Vagina (tissue), 2 donors: Measurements from ENCODE around the gene NAGPA. TPM values are rescaled to one million over a fixed set of nuclear protein-coding genes. Genes with fewer than 3 reads are reported as not detected.

ENCODE experiments used
- DNase-seq, 2 donors: peaks; one replicate each; pipeline ENCODE4 v3.0.0-alpha.2; 2017; ENCODE audit errors: extremely low spot score in 2 of 2
- H3K27ac ChIP-seq: fragments of 200-600 bp; sonication (generic); one replicate; pipeline ENCODE4 v1.5.1; 2019
- H3K27me3 ChIP-seq: fragments of 200-600 bp; sonication (generic); one replicate; pipeline ENCODE4 v1.5.1; 2019
- H3K36me3 ChIP-seq, 2 donors: fragments of 200-600 bp; sonication (generic); one replicate each; pipeline ENCODE4 v1.5.1; 2017 to 2019
- H3K4me1 ChIP-seq: fragments of 200-600 bp; sonication (generic); one replicate; pipeline ENCODE4 v1.5.1; 2019
- H3K4me3 ChIP-seq, 2 donors: fragments of 200-600 bp; sonication (generic); 1 replicate in 1 of 2; 2 replicates in 1 of 2; pipeline ENCODE4 v1.5.1; 2016 to 2019
- H3K9me3 ChIP-seq: fragments of 200-600 bp; sonication (generic); one replicate; pipeline ENCODE4 v1.5.1; 2019
- POLR2A ChIP-seq, 2 donors: fragments of 450-650 bp; IDR thresholded peaks; one replicate each; pipeline ENCODE4 v1.6.1; 2017; ENCODE audit warnings: antibody characterized with exemption in 2 of 2, mild to moderate bottlenecking in 2 of 2, moderate library complexity in 2 of 2
- POLR2AphosphoS5 ChIP-seq, 2 donors: sonication (generic); formaldehyde crosslinking; IDR thresholded peaks; one replicate each; pipeline ENCODE4 v1.9.0; 2017; ENCODE audit warnings: antibody characterized with exemption in 2 of 2, mild to moderate bottlenecking in 2 of 2, low read depth in 1 of 2; ENCODE audit not compliant: insufficient read depth in 1 of 2
- intact Hi-C: fragments of 100-400 bp; cut with DNase I; formaldehyde crosslinking; loops from one replicate; pipeline ENCODE4 v1.15.1; 2023
- total RNA-seq: library from RNA; depleted of rRNA; stranded (reverse); fragments of >200 nt; gene quantifications from one replicate; pipeline ENCODE4 v1.2.3, GENCODE V29; 2016
- TF ChIP-seq, protein P1 (sequence below), 3 experiments: fragments of 450-650 bp in 2 of 3; fragments of 200-600 bp in 1 of 3; sonication (generic) in 1 of 3; IDR thresholded peaks; one replicate each; pipeline ENCODE4 v1.5.1; 2017 to 2019; ENCODE audit warnings: antibody characterized with exemption in 3 of 3, mild to moderate bottlenecking in 2 of 3, moderate library complexity in 2 of 3

Gene NAGPA
- total RNA-seq, 1 donor from 2014 or later = 9.8 TPM

GRCh38 chr16:5007256-5007655 lies 26.5 kb downstream of the NAGPA start:
- H3K27ac ChIP-seq = no peak overlapping the region
- no peaks in the 10 kb centered on the region for H3K36me3 ChIP-seq
- DNase-seq = no peak
- no peaks in the 10 kb centered on the region for H3K27me3 ChIP-seq
- no peaks in the 10 kb centered on the region for H3K4me1 ChIP-seq
- intact Hi-C loops = no loop called here
- TF ChIP-seq POLR2AphosphoS5 (IDR thresholded peaks at IDR 0.05; ENCODE audit: insufficient read depth in 1 of 2, low read depth in 1 of 2) (no peak), POLR2A (IDR thresholded peaks at IDR 0.05) (no peak)
- TF ChIP-seq, protein P1, sequence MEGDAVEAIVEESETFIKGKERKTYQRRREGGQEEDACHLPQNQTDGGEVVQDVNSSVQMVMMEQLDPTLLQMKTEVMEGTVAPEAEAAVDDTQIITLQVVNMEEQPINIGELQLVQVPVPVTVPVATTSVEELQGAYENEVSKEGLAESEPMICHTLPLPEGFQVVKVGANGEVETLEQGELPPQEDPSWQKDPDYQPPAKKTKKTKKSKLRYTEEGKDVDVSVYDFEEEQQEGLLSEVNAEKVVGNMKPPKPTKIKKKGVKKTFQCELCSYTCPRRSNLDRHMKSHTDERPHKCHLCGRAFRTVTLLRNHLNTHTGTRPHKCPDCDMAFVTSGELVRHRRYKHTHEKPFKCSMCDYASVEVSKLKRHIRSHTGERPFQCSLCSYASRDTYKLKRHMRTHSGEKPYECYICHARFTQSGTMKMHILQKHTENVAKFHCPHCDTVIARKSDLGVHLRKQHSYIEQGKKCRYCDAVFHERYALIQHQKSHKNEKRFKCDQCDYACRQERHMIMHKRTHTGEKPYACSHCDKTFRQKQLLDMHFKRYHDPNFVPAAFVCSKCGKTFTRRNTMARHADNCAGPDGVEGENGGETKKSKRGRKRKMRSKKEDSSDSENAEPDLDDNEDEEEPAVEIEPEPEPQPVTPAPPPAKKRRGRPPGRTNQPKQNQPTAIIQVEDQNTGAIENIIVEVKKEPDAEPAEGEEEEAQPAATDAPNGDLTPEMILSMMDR (IDR thresholded peaks at IDR 0.05) = no peak
- no peak overlapping the region for H3K4me3 ChIP-seq
- no peaks in the 10 kb centered on the region for H3K9me3 ChIP-seq

DNA sequence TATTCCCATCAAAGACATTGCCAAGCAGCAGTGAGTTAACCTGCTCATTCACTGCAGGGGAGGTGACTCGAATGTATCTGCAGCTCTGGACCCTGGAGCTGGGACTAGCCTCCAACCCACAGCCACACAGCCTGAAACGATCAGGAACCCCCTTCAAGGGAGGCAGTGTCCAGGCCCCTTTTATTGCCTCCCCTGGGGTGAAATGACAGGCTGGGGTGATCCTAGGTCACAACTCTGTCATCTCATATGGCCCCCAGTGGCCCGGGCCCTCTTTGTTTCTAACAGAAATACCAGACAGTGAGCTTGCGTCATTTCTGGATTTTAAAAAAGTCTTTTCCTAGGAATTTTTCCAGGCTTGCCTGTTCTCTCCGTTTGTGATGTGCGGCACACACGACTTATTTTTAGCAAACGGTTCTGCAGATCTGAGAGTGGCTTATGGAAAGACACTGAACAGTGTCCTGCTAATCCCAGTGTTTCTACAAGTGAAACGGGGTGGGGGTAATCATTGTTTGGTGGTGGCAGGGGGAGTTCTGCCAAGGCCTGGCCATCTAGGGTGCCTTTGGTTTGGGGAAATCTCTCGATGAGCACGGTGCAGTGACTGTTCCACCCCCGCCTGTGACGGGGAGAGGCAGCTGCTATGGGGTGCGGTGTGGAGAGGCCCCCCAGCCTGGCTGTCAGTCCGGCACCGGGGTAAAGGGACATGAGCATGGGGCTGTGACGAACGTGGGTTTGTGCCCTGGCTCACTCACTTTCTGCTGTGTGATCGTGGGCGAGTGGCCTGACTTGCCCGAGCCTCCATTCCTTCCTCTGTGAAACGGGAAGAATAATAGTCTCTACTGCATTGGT lies 27.2 kb downstream of the NAGPA start:
- Histone ChIP-seq H3K4me1 (no peaks in the 10 kb centered on the region), H3K36me3 (no peaks in the 10 kb centered on the region), H3K27ac (no peak overlapping the region), H3K27me3 (no peaks in the 10 kb centered on the region), H3K9me3 (no peaks in the 10 kb centered on the region), H3K4me3 (no peak overlapping the region)
- no peak for DNase-seq
- TF ChIP-seq POLR2AphosphoS5 (IDR thresholded peaks at IDR 0.05; ENCODE audit: insufficient read depth in 1 of 2, low read depth in 1 of 2) (no peak), POLR2A (IDR thresholded peaks at IDR 0.05) (no peak)
- TF ChIP-seq, protein P1 (IDR thresholded peaks at IDR 0.05) = no peak
- intact Hi-C loops = no loop called here

DNA sequence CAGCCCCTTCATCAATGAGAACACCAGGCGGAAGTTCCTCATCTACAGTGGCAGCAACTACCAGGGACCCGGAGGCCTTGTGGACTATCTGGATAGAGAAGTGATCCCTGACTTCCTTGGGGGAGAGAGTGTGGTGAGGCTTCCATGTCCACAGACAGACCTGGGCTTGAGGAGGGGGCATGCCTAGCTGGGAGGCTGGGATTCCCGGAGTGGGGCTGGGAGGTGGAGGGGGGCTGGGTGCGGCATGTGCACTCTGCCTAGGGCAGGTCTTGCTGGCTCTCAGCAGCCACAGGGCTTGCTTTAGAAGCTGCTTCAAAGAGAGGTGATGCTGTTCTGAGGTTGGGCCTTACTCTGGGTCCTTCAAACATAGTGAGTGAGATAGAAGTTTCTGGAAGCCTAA lies 27.8 kb downstream of the NAGPA start:
- Histone ChIP-seq H3K27ac (no peak overlapping the region), H3K27me3 (no peaks in the 10 kb centered on the region), H3K4me1 (no peaks in the 10 kb centered on the region), H3K36me3 (no peaks in the 10 kb centered on the region), H3K9me3 (no peaks in the 10 kb centered on the region), H3K4me3 (no peak overlapping the region)
- no peak for DNase-seq
- intact Hi-C loops = no loop called here
- TF ChIP-seq POLR2A (IDR thresholded peaks at IDR 0.05) (no peak), POLR2AphosphoS5 (IDR thresholded peaks at IDR 0.05; ENCODE audit: insufficient read depth in 1 of 2, low read depth in 1 of 2) (no peak)
- TF ChIP-seq, protein P1 (IDR thresholded peaks at IDR 0.05) = no peak

DNA sequence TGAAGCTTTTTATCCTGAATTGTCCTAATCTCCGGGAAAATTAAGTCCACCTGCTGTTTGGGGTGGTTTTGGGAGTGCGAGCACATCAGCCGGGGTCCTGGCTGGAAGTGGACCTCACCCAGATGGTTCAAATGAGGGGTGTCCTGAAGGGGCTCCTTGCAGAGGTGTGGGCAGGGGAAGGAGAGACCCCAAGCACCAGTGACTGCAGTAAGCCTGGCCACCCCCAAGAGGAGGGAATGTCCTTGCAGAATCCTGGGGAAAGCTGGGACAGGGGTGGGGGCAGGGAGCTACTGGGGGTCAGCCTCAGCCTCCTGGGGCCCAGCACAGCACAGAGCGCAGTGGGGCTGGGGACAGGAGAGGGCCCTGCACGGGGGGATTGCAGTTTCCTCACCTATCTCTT lies 29.4 kb downstream of the NAGPA start:
- TF ChIP-seq, protein P1 (IDR thresholded peaks at IDR 0.05) = no peak
- no peak for TF ChIP-seq POLR2AphosphoS5 (IDR thresholded peaks at IDR 0.05; ENCODE audit: insufficient read depth in 1 of 2, low read depth in 1 of 2)
- Histone ChIP-seq H3K27ac (no peak overlapping the region), H3K36me3 (no peaks in the 10 kb centered on the region), H3K27me3 (no peaks in the 10 kb centered on the region), H3K4me1 (no peaks in the 10 kb centered on the region), H3K9me3 (no peaks in the 10 kb centered on the region), H3K4me3 (no peak overlapping the region)
- DNase-seq = no peak
- intact Hi-C loops = no loop called here

DNA sequence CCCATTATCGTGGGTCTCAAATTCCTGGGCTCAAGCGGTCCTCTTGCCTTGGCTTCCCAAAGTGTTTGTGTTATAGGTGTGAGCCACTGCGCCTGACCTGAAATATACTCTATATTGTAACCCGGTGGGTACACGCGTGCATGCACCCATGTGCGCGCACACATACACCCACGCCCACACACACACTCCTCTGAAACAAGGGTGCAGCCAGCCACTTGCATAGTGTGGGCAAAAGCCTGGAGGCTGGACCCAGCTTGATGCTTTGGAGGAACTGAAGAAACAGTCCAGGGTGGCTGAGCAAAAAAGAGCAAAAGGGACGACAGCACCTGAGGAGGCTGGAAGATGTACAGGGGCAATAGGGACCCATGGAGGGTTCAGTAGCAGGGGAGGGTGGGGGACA lies 29.9 kb downstream of the NAGPA start:
- no peak for TF ChIP-seq POLR2A (IDR thresholded peaks at IDR 0.05)
- no peak for TF ChIP-seq POLR2AphosphoS5 (IDR thresholded peaks at IDR 0.05; ENCODE audit: insufficient read depth in 1 of 2, low read depth in 1 of 2)
- TF ChIP-seq, protein P1 (IDR thresholded peaks at IDR 0.05) = no peak
- no peaks in the 10 kb centered on the region for H3K27me3 ChIP-seq
- no peak for DNase-seq
- intact Hi-C loops = no loop called here
- H3K27ac ChIP-seq = no peak overlapping the region
- H3K4me3 ChIP-seq = no peak overlapping the region
- H3K9me3 ChIP-seq = no peaks in the 10 kb centered on the region
- H3K4me1 ChIP-seq = no peaks in the 10 kb centered on the region
- no peaks in the 10 kb centered on the region for H3K36me3 ChIP-seq
